K562 (cell line): ENCODE results near the gene TRIM45. TPM values are rescaled to one million over a fixed set of nuclear protein-coding genes. Genes with fewer than 3 reads are reported as not detected.
A peak's percentile ranks its signal among the peaks of the same experiment; 100 is the strongest.

Source experiments
- CCNT2 ChIP-seq: IDR thresholded peaks from 2 replicates; pipeline ENCODE4 v1.6.1; 2011; ENCODE audit warnings: borderline replicate concordance, low read depth, mild to moderate bottlenecking, moderate library complexity, mixed read lengths, low read length; ENCODE audit not compliant: insufficient read length; ENCODE audit errors: extremely low read depth
- EP300 ChIP-seq: IDR thresholded peaks from 2 replicates; pipeline ENCODE4 v1.6.1; 2012; ENCODE audit warnings: low read length, improper control_type of control experiment
- NR1H2 ChIP-seq: sonication (generic); formaldehyde crosslinking; IDR thresholded peaks from 2 replicates; pipeline ENCODE4 v1.4.0; 2020; ENCODE audit warnings: mild to moderate bottlenecking, missing genetic modification reagents
- NR2C2 ChIP-seq, 2 experiments: fragments of 200-800 bp in 1 of 2; sonication (Bioruptor generic) in 1 of 2; sonication (generic) in 1 of 2; formaldehyde crosslinking in 1 of 2; IDR thresholded peaks; 2 replicates each; pipeline versions ENCODE4 v1.6.1 to v1.8.0; 2016 to 2022; ENCODE audit warnings: mild to moderate bottlenecking in 1 of 2, missing compliant biosample characterization in 1 of 2, missing genetic modification characterization in 1 of 2, missing genetic modification reagents in 1 of 2
- PKNOX1 ChIP-seq: fragments of 450-650 bp; IDR thresholded peaks from 2 replicates; pipeline ENCODE4 v1.6.1; 2016
- SLC30A9 ChIP-seq: fragments of 250-450 bp; sonication (Bioruptor Pico); IDR thresholded peaks from 2 replicates; pipeline ENCODE4 v1.8.0; 2022; ENCODE audit warnings: mild to moderate bottlenecking, moderate library complexity
- SPI1 ChIP-seq: IDR thresholded peaks from 2 replicates; pipeline ENCODE4 v1.6.1; 2011; ENCODE audit warnings: low read depth, low read length, control low read depth, borderline replicate concordance
- TAF7 ChIP-seq: fragments of 450-650 bp; IDR thresholded peaks from 2 replicates; pipeline ENCODE4 v1.6.1; 2016; ENCODE audit warnings: missing genetic modification characterization, missing compliant biosample characterization
- ZNF121 ChIP-seq: sonication (generic); formaldehyde crosslinking; conservative IDR thresholded peaks from 2 replicates; pipeline ENCODE4 v1.8.0; 2022; ENCODE audit warnings: missing genetic modification reagents
- ZNF165 ChIP-seq: fragments of 250-450 bp; sonication (Bioruptor Pico); IDR thresholded peaks from 2 replicates; pipeline ENCODE4 v1.4.0; 2020; ENCODE audit warnings: borderline replicate concordance
- ZNF232 ChIP-seq: sonication (generic); formaldehyde crosslinking; IDR thresholded peaks from 2 replicates; pipeline ENCODE4 v1.8.0; 2022; ENCODE audit warnings: mild to moderate bottlenecking, missing genetic modification reagents
- ZNF24 ChIP-seq: fragments of 450-650 bp; IDR thresholded peaks from 2 replicates; pipeline ENCODE4 v1.6.1; 2016
- ZNF780A ChIP-seq: fragments of 250-450 bp; sonication (Bioruptor Pico); IDR thresholded peaks from 2 replicates; pipeline ENCODE4 v1.5.0; 2021; ENCODE audit warnings: mild to moderate bottlenecking
- polyA plus RNA-seq, 8 experiments: library from polyadenylated mRNA; depleted of rRNA in 4 of 8; stranded (reverse) in 5 of 8; unstranded in 3 of 8; fragments of >200 nt; fragmentation: Nextera tagmentation in 2 of 8; fragmentation: Illumina TruSeq in 1 of 8; extraction: Ambion mirVana in 2 of 8; extraction: Trizol in 1 of 8; gene quantifications; 2 replicates each; pipeline versions ENCODE4 v1.2.1 to v1.2.3, GENCODE V29; 2011 to 2014; ENCODE audit warnings: inconsistent platforms in 1 of 8, missing spikeins in 1 of 8
- total RNA-seq, 7 experiments: library from RNA; depleted of rRNA in 6 of 7; stranded (reverse); fragments of >200 nt in 6 of 7; fragmentation: Illumina TruSeq in 2 of 7; extraction: Trizol in 2 of 7; gene quantifications; 2 replicates each; pipeline versions ENCODE4 v1.2.1 to v1.2.3, GENCODE V29; 2011 to 2021; ENCODE audit warnings: low replicate concordance in 1 of 7
- TF ChIP-seq, protein P1 (sequence below): fragments of 450-650 bp; IDR thresholded peaks from 2 replicates; pipeline ENCODE4 v1.6.1; 2016; ENCODE audit warnings: mild to moderate bottlenecking, moderate library complexity
- TF ChIP-seq, protein P2 (sequence below): fragments of 250-450 bp; sonication (Bioruptor Pico); IDR thresholded peaks from 2 replicates; pipeline ENCODE4 v1.9.0; 2021; ENCODE audit warnings: mild to moderate bottlenecking

The TRIM45 gene
- total and polyA plus RNA-seq, 9 of the 15 experiments (the other 6 are each of a cell fraction or from before 2014, with no cell fraction given), result 1.9 to 6.2 (median 3.6) TPM

DNA sequence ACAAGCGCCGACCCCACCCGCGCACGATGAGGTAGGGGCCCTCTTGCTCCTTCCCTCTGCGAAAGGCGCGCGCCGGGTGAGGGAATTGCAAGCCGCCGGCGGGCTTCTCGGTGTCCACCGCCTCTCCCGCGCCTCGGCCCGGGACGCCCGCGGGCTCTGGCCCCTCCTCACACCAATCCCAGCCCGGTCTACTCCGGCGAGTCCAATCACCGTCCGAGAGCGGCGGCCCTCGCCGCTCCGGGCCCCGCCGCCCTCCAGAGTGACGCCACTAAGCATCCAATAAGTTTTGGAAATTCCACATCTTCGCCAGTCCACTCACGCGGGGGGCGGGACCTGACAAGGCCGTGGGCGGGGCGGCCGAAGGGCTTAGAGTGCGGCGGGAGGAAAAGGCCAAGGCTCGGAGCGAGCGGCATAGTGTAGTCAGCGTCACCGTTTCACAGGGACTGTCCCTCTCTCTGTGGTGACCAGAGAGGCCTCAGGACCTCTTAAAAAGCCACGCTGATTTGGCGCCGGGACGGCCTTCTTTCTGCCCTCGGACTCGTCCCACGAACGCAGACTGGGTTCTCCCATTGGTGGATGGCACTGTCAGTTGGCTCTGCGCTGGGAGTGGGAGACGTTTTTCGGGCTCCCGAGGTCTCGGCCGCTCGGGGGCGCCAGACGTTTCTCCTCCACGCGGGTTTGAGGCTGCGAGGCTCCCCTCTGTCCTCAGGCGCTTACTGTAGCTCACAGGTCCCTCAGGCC is at the start of gene TRIM45 (continued):
- TF ChIP-seq, protein P1, sequence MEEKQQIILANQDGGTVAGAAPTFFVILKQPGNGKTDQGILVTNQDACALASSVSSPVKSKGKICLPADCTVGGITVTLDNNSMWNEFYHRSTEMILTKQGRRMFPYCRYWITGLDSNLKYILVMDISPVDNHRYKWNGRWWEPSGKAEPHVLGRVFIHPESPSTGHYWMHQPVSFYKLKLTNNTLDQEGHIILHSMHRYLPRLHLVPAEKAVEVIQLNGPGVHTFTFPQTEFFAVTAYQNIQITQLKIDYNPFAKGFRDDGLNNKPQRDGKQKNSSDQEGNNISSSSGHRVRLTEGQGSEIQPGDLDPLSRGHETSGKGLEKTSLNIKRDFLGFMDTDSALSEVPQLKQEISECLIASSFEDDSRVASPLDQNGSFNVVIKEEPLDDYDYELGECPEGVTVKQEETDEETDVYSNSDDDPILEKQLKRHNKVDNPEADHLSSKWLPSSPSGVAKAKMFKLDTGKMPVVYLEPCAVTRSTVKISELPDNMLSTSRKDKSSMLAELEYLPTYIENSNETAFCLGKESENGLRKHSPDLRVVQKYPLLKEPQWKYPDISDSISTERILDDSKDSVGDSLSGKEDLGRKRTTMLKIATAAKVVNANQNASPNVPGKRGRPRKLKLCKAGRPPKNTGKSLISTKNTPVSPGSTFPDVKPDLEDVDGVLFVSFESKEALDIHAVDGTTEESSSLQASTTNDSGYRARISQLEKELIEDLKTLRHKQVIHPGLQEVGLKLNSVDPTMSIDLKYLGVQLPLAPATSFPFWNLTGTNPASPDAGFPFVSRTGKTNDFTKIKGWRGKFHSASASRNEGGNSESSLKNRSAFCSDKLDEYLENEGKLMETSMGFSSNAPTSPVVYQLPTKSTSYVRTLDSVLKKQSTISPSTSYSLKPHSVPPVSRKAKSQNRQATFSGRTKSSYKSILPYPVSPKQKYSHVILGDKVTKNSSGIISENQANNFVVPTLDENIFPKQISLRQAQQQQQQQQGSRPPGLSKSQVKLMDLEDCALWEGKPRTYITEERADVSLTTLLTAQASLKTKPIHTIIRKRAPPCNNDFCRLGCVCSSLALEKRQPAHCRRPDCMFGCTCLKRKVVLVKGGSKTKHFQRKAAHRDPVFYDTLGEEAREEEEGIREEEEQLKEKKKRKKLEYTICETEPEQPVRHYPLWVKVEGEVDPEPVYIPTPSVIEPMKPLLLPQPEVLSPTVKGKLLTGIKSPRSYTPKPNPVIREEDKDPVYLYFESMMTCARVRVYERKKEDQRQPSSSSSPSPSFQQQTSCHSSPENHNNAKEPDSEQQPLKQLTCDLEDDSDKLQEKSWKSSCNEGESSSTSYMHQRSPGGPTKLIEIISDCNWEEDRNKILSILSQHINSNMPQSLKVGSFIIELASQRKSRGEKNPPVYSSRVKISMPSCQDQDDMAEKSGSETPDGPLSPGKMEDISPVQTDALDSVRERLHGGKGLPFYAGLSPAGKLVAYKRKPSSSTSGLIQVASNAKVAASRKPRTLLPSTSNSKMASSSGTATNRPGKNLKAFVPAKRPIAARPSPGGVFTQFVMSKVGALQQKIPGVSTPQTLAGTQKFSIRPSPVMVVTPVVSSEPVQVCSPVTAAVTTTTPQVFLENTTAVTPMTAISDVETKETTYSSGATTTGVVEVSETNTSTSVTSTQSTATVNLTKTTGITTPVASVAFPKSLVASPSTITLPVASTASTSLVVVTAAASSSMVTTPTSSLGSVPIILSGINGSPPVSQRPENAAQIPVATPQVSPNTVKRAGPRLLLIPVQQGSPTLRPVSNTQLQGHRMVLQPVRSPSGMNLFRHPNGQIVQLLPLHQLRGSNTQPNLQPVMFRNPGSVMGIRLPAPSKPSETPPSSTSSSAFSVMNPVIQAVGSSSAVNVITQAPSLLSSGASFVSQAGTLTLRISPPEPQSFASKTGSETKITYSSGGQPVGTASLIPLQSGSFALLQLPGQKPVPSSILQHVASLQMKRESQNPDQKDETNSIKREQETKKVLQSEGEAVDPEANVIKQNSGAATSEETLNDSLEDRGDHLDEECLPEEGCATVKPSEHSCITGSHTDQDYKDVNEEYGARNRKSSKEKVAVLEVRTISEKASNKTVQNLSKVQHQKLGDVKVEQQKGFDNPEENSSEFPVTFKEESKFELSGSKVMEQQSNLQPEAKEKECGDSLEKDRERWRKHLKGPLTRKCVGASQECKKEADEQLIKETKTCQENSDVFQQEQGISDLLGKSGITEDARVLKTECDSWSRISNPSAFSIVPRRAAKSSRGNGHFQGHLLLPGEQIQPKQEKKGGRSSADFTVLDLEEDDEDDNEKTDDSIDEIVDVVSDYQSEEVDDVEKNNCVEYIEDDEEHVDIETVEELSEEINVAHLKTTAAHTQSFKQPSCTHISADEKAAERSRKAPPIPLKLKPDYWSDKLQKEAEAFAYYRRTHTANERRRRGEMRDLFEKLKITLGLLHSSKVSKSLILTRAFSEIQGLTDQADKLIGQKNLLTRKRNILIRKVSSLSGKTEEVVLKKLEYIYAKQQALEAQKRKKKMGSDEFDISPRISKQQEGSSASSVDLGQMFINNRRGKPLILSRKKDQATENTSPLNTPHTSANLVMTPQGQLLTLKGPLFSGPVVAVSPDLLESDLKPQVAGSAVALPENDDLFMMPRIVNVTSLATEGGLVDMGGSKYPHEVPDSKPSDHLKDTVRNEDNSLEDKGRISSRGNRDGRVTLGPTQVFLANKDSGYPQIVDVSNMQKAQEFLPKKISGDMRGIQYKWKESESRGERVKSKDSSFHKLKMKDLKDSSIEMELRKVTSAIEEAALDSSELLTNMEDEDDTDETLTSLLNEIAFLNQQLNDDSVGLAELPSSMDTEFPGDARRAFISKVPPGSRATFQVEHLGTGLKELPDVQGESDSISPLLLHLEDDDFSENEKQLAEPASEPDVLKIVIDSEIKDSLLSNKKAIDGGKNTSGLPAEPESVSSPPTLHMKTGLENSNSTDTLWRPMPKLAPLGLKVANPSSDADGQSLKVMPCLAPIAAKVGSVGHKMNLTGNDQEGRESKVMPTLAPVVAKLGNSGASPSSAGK, result peak; percentile 99
- TF ChIP-seq SPI1, result no peak
- TF ChIP-seq ZNF780A, result no peak
- no peak for TF ChIP-seq EP300
- TF ChIP-seq TAF7, result no peak
- peak; percentile 99 for TF ChIP-seq PKNOX1
- peak; percentile 86; the same call in 1 of the 2 replicates for TF ChIP-seq ZNF232
- peak; percentile 37; the same call in 1 of the 2 replicates for TF ChIP-seq NR2C2 (CRISPR knock-in tag; IDR thresholded peaks at IDR 0.05)
- TF ChIP-seq NR2C2 (tag; IDR thresholded peaks at IDR 0.05), result 0 out of 2 replicates have a peak, but pooled peaks have one; percentile 9
- TF ChIP-seq ZNF24, result peak; percentile 56
- TF ChIP-seq, protein P2, sequence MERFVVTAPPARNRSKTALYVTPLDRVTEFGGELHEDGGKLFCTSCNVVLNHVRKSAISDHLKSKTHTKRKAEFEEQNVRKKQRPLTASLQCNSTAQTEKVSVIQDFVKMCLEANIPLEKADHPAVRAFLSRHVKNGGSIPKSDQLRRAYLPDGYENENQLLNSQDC (CRISPR knock-in tag), result no peak
- TF ChIP-seq ZNF121 (CRISPR knock-in tag), result no peak
- no peak for TF ChIP-seq SLC30A9 (CRISPR knock-in tag)
- TF ChIP-seq CCNT2, result peak; percentile 74
- peak; percentile 60 for TF ChIP-seq NR1H2
- no peak for TF ChIP-seq ZNF165 (CRISPR knock-in tag)
